A549 (cell line): ENCODE data around the gene THOC7.

Experiments
- CEBPB ChIP-seq, 2 experiments: fragments of >200 bp in 1 of 2; sonication (Bioruptor Twin) in 1 of 2; formaldehyde crosslinking in 1 of 2; IDR thresholded peaks; 2 replicates each; pipeline ENCODE4 v1.6.1; 2012 to 2016
- E2F6 ChIP-seq: IDR thresholded peaks from 2 replicates; pipeline ENCODE4 v1.6.1; 2012; ENCODE audit warnings: low read depth, borderline replicate concordance
- JUNB ChIP-seq: fragments of >200 bp; sonication (Bioruptor Twin); formaldehyde crosslinking; IDR thresholded peaks from 2 replicates; pipeline ENCODE4 v1.6.1; 2016
- KDM1A ChIP-seq: fragments of 200-600 bp; sonication (generic); IDR thresholded peaks from 2 replicates; pipeline ENCODE4 v1.6.1; 2016; ENCODE audit warnings: low read depth, mild to moderate bottlenecking
- POLR2A ChIP-seq: IDR thresholded peaks from 2 replicates; pipeline ENCODE4 v1.6.1; 2012; ENCODE audit warnings: mild to moderate bottlenecking, low read length
- RAD21 ChIP-seq, 2 experiments: fragments of >200 bp in 1 of 2; sonication (Bioruptor Twin) in 1 of 2; formaldehyde crosslinking in 1 of 2; IDR thresholded peaks in 1 of 2; conservative IDR thresholded peaks in 1 of 2; 2 replicates in 1 of 2; 3 replicates in 1 of 2; pipeline ENCODE4 v1.6.1; 2012 to 2018; ENCODE audit warnings: inconsistent platforms in 1 of 2
- TP53 ChIP-seq: fragments of 250-450 bp; sonication (Bioruptor Pico); IDR thresholded peaks from 2 replicates; pipeline ENCODE4 v1.5.0; 2021; ENCODE audit warnings: mild to moderate bottlenecking, moderate library complexity
- TF ChIP-seq, protein P1 (sequence below): fragments of 200-600 bp; sonication (generic); IDR thresholded peaks from 2 replicates; pipeline ENCODE4 v1.6.1; 2016; ENCODE audit warnings: antibody characterized with exemption, mild to moderate bottlenecking, moderate library complexity
- TF ChIP-seq, protein P2 (sequence below): fragments of >200 bp; sonication (Bioruptor Twin); formaldehyde crosslinking; IDR thresholded peaks from 3 replicates; pipeline ENCODE4 v1.5.1; 2016

- TF ChIP-seq CEBPB (IDR thresholded peaks at IDR 0.05), result no peak
- TF ChIP-seq RAD21 (conservative IDR thresholded peaks at IDR 0.05 in 1 of 2, IDR thresholded peaks at IDR 0.05 in 1 of 2), result no peak
- TF ChIP-seq, protein P1, sequence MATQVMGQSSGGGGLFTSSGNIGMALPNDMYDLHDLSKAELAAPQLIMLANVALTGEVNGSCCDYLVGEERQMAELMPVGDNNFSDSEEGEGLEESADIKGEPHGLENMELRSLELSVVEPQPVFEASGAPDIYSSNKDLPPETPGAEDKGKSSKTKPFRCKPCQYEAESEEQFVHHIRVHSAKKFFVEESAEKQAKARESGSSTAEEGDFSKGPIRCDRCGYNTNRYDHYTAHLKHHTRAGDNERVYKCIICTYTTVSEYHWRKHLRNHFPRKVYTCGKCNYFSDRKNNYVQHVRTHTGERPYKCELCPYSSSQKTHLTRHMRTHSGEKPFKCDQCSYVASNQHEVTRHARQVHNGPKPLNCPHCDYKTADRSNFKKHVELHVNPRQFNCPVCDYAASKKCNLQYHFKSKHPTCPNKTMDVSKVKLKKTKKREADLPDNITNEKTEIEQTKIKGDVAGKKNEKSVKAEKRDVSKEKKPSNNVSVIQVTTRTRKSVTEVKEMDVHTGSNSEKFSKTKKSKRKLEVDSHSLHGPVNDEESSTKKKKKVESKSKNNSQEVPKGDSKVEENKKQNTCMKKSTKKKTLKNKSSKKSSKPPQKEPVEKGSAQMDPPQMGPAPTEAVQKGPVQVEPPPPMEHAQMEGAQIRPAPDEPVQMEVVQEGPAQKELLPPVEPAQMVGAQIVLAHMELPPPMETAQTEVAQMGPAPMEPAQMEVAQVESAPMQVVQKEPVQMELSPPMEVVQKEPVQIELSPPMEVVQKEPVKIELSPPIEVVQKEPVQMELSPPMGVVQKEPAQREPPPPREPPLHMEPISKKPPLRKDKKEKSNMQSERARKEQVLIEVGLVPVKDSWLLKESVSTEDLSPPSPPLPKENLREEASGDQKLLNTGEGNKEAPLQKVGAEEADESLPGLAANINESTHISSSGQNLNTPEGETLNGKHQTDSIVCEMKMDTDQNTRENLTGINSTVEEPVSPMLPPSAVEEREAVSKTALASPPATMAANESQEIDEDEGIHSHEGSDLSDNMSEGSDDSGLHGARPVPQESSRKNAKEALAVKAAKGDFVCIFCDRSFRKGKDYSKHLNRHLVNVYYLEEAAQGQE, result no peak
- TF ChIP-seq POLR2A, result no peak
- no peak for TF ChIP-seq E2F6
- TF ChIP-seq, protein P2, sequence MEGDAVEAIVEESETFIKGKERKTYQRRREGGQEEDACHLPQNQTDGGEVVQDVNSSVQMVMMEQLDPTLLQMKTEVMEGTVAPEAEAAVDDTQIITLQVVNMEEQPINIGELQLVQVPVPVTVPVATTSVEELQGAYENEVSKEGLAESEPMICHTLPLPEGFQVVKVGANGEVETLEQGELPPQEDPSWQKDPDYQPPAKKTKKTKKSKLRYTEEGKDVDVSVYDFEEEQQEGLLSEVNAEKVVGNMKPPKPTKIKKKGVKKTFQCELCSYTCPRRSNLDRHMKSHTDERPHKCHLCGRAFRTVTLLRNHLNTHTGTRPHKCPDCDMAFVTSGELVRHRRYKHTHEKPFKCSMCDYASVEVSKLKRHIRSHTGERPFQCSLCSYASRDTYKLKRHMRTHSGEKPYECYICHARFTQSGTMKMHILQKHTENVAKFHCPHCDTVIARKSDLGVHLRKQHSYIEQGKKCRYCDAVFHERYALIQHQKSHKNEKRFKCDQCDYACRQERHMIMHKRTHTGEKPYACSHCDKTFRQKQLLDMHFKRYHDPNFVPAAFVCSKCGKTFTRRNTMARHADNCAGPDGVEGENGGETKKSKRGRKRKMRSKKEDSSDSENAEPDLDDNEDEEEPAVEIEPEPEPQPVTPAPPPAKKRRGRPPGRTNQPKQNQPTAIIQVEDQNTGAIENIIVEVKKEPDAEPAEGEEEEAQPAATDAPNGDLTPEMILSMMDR, result no peak
- no peak for TF ChIP-seq KDM1A
- no peak for TF ChIP-seq TP53 (CRISPR knock-in tag)
- no peak for TF ChIP-seq JUNB
Measured at GRCh38 chr3:63814237-63814636, 49.4 kb downstream of the THOC7 start.
